Measurements from ENCODE around the gene ZNF555. TPM values are rescaled to one million over a fixed set of nuclear protein-coding genes. Genes with fewer than 3 reads are reported as not detected.

ZNF555 gene
- total and polyA plus RNA-seq, 9 donors: 4.5 to 18.0 (median 13.5) TPM

- Histone ChIP-seq H3K4me1 (ENCODE audit: insufficient read depth) (no peaks in the 10 kb centered on the region), H3K36me3 (no peaks in the 10 kb centered on the region), H3K27me3 (no peaks in the 10 kb centered on the region), H3K27ac (no peak overlapping the region), H3K4me3 (no peak overlapping the region), H3K9me3 (no peaks in the 10 kb centered on the region)
- intact Hi-C loops (cut with DNase I): no loop called here
- TF ChIP-seq, protein P1, sequence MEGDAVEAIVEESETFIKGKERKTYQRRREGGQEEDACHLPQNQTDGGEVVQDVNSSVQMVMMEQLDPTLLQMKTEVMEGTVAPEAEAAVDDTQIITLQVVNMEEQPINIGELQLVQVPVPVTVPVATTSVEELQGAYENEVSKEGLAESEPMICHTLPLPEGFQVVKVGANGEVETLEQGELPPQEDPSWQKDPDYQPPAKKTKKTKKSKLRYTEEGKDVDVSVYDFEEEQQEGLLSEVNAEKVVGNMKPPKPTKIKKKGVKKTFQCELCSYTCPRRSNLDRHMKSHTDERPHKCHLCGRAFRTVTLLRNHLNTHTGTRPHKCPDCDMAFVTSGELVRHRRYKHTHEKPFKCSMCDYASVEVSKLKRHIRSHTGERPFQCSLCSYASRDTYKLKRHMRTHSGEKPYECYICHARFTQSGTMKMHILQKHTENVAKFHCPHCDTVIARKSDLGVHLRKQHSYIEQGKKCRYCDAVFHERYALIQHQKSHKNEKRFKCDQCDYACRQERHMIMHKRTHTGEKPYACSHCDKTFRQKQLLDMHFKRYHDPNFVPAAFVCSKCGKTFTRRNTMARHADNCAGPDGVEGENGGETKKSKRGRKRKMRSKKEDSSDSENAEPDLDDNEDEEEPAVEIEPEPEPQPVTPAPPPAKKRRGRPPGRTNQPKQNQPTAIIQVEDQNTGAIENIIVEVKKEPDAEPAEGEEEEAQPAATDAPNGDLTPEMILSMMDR (IDR thresholded peaks at IDR 0.05): no peak
- TF ChIP-seq EP300 (IDR thresholded peaks at IDR 0.05) (no peak), POLR2A (IDR thresholded peaks at IDR 0.05) (no peak)
- DNase-seq: no peak
- WGBS, 3 donors: 95 to 97% (median 96%) methylated on average over 19 to 28 of the region's 28 CpGs
Observed at GRCh38 chr19:2805261-2805900, 35.9 kb upstream of the ZNF555 start.

DNA sequence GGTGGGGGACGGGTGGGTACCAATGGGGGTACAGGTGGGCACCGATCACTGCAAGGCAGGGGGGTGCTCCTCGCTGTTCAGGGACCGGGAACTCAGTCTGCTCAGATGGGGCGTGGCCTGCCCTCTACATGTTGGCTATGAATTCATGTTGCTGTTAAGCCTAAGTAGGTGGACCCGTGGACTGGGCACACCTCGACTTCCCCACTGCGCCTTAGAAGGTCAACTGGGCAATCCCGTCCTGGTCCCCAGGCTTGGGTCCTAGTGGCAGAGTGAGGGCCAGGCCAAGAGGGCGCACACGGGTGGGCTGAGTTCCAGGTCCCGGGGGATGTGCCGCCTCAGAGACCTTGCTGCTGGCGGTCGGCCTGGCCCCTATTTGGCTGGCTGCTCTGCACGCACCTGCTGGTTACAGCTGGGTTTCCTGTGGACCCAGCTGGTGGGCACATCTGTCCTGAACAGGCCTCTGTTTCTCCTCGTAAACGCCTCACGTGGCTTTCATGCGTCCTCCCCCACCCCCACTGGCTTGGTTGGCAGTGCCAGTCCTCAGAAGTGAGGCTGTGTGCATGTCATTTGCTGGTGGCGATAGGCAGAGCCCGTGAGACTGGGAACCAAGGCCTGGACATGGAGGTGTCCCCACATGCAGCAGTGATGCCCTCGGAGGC, 35.2 kb upstream of the ZNF555 start:
- no peaks in the 10 kb centered on the region for H3K9me3 ChIP-seq
- no peaks in the 10 kb centered on the region for H3K27me3 ChIP-seq
- H3K4me3 ChIP-seq: no peak overlapping the region
- no peak for DNase-seq
- no peak overlapping the region for H3K27ac ChIP-seq
- 89 to 94% (median 90%) methylated on average over 22 to 23 of the region's 23 CpGs for WGBS, 3 donors
- TF ChIP-seq EP300 (IDR thresholded peaks at IDR 0.05): no peak
- TF ChIP-seq POLR2A (IDR thresholded peaks at IDR 0.05): no peak
- TF ChIP-seq, protein P1 (IDR thresholded peaks at IDR 0.05): no peak
- no peaks in the 10 kb centered on the region for H3K36me3 ChIP-seq
- intact Hi-C loops (cut with DNase I): no loop called here
- H3K4me1 ChIP-seq (ENCODE audit: insufficient read depth): no peaks in the 10 kb centered on the region

DNA sequence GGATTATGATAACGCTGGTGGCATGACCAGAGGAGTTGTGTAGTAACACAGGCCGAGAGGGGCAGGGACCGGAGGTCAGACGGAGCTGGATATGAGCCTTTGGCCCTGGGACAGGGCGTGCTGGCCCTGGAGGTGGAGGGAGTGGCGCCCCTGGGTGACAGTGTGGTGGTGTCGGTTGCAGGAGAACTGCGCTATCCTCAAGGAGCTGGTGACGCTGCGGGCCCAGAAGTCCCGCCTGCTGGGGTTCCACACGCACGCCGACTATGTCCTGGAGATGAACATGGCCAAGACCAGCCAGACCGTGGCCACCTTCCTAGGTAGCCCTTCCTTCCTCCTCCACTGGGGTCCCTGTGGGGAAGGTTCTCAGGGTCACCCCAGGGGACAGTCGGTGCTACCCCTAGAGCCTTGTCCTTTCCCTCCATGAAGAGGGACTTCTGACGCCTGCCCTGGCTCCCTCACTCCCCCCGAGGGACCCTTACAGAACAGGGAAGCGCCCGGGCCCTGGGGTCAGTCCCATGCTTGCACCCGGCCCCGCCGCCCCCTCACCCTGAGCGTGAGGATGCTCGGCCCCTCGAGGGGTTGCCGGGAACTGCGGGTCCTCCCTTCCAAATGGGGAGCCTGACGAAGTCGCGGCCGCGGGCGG, 34.4 kb upstream of the ZNF555 start:
- intact Hi-C loops (cut with DNase I): no loop called here
- no peaks in the 10 kb centered on the region for H3K36me3 ChIP-seq
- H3K27ac ChIP-seq: no peak overlapping the region
- no peak for DNase-seq
- TF ChIP-seq, protein P1 (IDR thresholded peaks at IDR 0.05): no peak
- no peak overlapping the region for H3K4me3 ChIP-seq
- WGBS, 3 donors: 92 to 96% (median 96%) methylated on average over 31 to 34 of the region's 34 CpGs
- no peaks in the 10 kb centered on the region for H3K4me1 ChIP-seq (ENCODE audit: insufficient read depth)
- no peaks in the 10 kb centered on the region for H3K9me3 ChIP-seq
- H3K27me3 ChIP-seq: no peaks in the 10 kb centered on the region

DNA sequence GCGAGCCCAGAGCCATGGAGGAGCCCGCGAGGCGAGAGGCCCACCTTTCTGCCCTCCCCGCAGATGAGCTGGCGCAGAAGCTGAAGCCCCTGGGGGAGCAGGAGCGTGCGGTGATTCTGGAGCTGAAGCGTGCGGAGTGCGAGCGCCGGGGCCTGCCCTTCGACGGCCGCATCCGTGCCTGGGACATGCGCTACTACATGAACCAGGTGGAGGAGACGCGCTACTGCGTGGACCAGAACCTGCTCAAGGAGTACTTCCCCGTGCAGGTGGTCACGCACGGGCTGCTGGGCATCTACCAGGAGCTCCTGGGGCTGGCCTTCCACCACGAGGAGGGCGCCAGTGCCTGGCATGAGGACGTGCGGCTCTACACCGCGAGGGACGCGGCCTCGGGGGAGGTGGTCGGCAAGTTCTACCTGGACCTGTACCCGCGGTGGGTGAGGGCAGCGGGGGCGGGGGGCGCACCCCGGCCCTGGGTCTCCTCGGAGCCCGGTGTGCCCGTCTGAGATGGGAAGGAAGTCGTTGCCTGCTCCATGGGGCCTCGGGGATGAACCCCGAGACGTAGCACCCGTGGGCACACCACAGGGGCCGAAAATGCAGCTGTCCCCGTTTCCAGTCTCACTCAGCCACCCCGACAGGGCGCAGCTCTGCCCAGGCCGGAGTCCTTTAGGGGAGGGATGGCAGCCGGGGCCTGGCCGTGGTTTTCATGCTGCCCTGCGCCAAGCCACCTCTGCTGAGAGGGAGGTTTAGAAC, 33.7 kb upstream of the ZNF555 start:
- WGBS, 3 donors: 94 to 95% (median 95%) methylated on average over 42 to 56 of the region's 56 CpGs
- H3K36me3 ChIP-seq: no peaks in the 10 kb centered on the region

More for the DNA sequence above, 33.7 kb upstream of the ZNF555 start:
- H3K9me3 ChIP-seq: no peaks in the 10 kb centered on the region
- no peak for TF ChIP-seq POLR2A (IDR thresholded peaks at IDR 0.05)
- no peak for TF ChIP-seq EP300 (IDR thresholded peaks at IDR 0.05)
- H3K4me1 ChIP-seq (ENCODE audit: insufficient read depth): no peaks in the 10 kb centered on the region
- intact Hi-C loops (cut with DNase I): no loop called here
- H3K4me3 ChIP-seq: no peak overlapping the region
- H3K27ac ChIP-seq: no peak overlapping the region
- no peaks in the 10 kb centered on the region for H3K27me3 ChIP-seq
- no peak for DNase-seq

Data from ovary (tissue), 9 donors.